HPDE6-E6E7 (cell line): ENCODE data around the gene MAPK14.
A peak's percentile ranks its signal among the peaks of the same experiment; 100 is the strongest.
"Not testable (repeated sequence)": the region's sequence is repeated elsewhere in the genome, so short reads cannot be mapped to it uniquely, and the experiment has no call there.

Experiments used
- DNase-seq: peaks from one replicate; pipeline ENCODE4 v3.0.0; 2011; ENCODE audit warnings: missing footprints; ENCODE audit errors: extremely low spot score

The MAPK14 gene

GRCh38 chr6:36122495-36123269 is 95.1 kb downstream of the MAPK14 start:
- DNase-seq, result no peak

DNA sequence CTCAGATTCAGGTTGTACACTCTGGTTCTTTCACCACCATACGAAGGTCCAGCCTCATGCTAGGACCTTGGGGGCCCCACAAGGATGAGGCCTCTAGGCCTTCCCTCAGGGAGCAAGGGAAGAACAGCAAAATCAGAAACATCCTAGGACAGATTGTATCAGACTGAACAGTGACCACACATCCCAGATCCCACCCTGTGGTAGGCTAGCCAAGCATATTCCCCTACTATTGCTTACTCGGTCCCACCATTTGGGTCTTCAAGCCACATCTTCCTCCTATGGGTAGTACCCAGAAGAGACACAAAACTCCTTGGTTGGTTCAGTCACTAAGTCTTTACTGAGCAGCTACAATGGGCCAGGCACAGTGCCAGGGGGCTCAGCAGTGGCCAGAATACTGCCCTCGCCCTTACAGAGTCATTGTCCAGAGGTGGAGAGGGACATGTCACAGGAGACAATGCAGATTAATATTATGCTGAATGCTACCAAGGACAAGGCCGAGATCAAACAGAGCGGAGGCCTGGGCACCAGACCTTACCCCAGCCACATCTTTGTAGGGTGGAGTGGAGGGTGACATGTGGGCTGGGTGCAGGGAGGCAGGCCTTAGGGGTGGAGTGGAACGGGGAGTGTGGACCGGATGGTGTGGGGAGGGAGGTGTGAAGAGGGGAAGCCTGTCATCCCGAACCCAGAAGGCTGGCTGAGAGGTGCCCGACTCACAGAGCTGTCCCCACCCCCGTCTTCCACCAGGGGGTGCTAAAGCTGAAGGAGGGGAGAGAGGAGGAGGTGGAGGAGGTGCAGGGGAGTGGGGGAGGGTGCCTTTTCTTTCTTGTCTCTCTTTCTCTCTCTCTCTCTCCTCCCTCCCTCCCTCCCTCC is 95.9 kb downstream of the MAPK14 start:
- peak; percentile 60 for DNase-seq

DNA sequence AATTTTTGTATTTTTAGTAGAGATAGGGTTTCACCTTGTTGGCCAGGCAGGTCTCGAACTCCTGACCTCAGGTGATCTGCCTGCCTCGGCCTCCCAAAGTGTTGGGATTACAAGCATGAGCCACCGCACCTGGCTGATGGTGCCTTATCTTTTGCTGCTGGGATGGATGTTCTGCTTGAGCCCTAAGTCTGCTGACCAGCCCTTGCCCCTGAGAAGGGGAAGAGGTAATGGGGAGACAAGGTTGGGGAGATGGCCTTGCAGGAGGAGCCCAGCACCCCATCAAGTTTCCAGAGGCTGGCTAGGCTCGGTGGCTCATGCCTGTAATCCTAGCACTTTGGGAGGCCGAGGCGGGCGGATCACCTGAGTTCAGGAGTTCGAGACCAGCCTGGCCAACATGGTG is 96.7 kb downstream of the MAPK14 start:
- not testable (repeated sequence) for DNase-seq

GRCh38 chr6:36124881-36125280 is 97.3 kb downstream of the MAPK14 start:
- DNase-seq, result no peak

GRCh38 chr6:36125575-36125974 is 98.0 kb downstream of the MAPK14 start:
- DNase-seq, result no peak

- no peak for DNase-seq
Observed at GRCh38 chr6:36126121-36126520, 98.5 kb downstream of the MAPK14 start.

DNA sequence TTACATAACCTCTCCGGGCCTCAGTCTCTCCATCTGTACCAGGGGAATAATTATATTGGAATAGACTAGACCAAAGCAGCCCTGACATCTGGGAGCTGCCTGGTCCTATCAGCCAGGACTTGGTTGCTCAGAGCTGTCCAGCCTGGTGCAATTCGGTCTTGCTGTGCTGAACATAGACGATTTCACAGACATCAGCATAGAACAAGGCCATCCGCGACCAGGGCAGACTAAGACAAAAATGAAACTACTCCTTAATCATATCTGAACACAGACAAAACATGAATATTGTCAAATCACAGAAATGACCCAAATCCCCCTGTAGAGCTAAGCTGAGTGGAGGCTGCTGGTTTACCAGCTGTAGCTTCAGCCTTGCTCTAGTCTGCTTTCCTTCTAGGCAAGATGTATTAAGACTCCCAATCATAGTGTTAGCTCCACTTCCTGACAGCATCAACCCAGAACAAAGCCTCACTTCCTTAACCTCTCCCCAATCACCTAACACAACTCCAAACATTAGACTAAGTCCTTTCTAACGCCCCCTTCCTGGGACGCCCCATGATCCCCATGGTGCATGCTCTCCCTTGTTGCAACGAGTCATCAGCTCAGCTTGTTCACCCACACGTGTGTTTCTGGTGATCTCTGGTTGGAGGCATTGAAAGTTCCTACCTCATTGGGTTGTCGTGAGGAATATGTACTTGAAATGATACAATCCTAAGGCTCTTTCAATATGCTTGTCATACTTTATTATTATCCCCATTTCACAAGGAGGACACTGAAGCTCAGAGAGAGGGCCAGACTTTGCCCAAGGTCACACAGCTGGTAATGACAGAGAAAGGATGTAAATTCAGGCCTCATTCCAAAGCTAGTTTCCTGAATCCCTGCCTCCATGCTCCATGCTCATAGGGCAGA is 99.2 kb downstream of the MAPK14 start:
- DNase-seq, result no peak

- DNase-seq, result peak; percentile 54
Observed at GRCh38 chr6:36127462-36128016, 99.9 kb downstream of the MAPK14 start.

GRCh38 chr6:36128073-36128472 is 100.5 kb downstream of the MAPK14 start:
- DNase-seq, result no peak

- DNase-seq, result no peak
Observed at GRCh38 chr6:36128793-36129192, 101.2 kb downstream of the MAPK14 start.

GRCh38 chr6:36129334-36129733 is 101.7 kb downstream of the MAPK14 start:
- DNase-seq, result not testable (repeated sequence)

- peak; percentile 53 for DNase-seq
Observed at GRCh38 chr6:36129941-36130666, 102.5 kb downstream of the MAPK14 start, which contains the start of gene MAPK13. TSS of gene MAPK13 (plus strand) at chr6:36130513. CDS start at chr6:36130583, 70 bp downstream.

- DNase-seq, result peak; percentile 53
Observed at GRCh38 chr6:36130667-36131510, 103.3 kb downstream of the MAPK14 start.

DNA sequence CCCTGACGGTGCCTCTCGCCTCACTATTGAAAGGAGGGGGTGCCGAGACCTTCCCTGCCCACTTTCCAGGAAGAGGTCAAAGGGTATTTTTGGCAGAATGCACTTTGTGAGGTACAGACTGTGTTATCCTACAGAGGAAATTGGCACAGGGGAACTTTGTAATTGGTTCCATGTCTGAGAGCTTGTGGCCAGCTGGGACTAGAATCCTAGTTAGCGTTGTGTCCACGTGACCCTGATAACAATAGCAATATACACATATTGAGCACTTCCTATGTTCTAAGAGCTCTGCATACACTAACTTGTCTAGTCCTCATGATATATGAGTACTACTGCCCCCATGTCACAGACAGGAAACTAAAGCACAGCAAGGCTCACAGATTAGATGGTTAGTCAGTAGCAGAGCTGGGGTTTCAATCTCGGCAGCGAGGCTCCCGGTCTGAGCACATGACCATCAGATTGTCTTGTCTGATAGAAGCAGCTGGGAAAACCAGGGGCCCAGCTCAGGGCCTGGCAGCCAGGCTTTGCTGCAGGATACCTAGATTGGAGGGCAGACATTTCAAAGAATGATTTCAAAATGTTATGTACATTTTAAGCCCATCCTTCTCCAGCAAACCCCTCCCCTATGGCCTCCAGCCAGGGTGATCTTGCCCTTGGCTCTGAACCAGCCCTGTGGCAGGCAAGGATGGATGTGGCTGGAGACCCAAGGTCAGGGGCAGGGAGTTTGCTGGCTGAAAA is 104.1 kb downstream of the MAPK14 start:
- DNase-seq, result peak; percentile 23

DNA sequence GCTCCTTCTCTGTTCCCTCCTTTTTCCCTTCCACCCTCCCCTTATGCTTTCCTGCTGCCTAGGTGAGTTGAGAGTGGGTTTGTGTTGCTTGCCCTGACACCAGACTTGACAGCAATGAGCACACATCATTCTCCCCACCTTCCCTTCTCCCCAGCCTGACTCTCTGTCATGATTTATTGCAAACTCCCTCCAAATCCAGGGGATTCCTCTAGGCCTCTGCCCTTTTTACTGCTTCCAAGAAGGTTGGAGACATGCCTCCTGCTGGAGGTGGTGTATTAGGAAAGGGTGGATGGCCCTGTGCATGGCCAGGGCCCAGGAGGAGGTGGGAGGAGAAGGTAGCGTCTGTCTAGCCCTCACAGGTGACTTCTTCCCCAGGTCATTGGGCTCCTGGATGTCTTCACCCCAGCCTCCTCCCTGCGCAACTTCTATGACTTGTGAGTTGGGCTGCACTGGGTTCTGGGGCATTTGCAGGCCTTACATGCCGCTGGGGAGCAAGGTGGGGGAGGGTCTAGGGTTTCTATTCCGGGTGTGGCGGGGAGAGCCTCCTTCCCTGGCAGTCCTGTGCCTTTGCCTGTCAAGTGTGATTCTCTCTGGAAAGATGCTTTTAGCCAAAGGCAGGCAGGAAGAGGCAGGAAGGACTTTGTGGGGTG is 104.8 kb downstream of the MAPK14 start:
- no peak for DNase-seq

DNA sequence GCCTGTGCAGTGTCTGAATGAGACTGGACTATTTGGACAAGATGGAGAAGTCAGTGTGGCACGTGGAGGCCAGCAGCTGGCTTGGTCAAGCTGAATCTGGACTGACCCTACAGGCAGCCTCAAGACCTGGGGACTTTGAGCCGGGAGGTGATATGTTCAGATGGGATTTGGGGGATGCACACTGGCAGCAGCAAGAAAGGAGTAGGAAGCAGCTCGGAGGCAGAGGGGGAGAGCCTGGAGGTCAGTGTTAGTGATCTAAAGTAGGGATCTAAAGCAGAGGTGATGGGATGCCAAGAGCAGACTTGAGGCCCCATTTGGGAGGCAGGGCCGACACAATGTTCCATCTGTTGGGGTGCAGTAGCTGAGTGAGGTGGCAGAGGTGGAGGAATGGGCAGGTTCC is 105.5 kb downstream of the MAPK14 start:
- no peak for DNase-seq

GRCh38 chr6:36133912-36134311 is 106.3 kb downstream of the MAPK14 start:
- no peak for DNase-seq

DNA sequence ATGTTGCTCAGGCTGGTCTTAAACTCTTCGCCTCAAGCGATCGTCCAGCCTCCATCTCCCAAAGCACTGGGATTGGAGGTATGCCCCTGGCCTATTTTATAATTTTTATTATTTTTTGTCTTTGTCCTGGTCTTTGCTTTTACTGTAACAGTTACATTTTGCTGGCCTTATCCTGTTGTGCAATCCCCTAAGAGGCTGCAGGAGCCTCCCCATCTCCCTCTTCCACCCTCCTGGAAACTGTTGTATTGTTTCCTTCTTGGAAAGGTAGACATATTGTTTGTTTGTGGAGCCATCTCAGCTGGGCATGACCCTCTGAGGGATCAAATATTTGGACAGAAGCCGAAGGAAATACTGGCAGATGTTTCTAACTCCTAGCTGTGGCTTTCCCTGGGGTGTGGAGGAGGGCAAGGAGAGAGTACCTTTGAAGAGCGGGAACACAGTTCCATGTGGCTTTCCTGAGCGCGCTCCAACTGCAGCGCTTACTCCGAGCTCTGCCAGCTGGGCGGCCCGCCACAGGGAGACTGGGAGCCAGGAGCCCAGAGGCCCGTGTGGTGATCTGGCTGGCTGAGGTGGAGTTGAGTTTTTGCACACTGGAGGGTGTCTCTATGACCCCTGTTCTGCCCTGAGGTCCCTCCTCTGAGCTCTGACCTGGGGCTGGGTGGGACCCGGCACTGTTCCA is 107.6 kb downstream of the MAPK14 start:
- no peak for DNase-seq
